HUES48 (cell line): Measurements from ENCODE around the gene PPP3CA.

Experiments
- H3K27ac ChIP-seq: one replicate; pipeline ENCODE4 v1.7.0; 2013; ENCODE audit warnings: low read depth, low read length, inconsistent platforms
- H3K27me3 ChIP-seq: 2 replicates; pipeline ENCODE4 v1.6.1; 2013; ENCODE audit warnings: mild to moderate bottlenecking, low read length; ENCODE audit not compliant: control insufficient read depth, insufficient read depth
- H3K36me3 ChIP-seq: 2 replicates; pipeline ENCODE4 v1.6.1; 2013; ENCODE audit warnings: low read length; ENCODE audit not compliant: control insufficient read depth, insufficient read depth
- H3K4me1 ChIP-seq: 2 replicates; pipeline ENCODE4 v1.6.1; 2013; ENCODE audit warnings: mild to moderate bottlenecking, low read length; ENCODE audit not compliant: control insufficient read depth, insufficient read depth
- H3K4me3 ChIP-seq: 2 replicates; pipeline ENCODE4 v1.5.1; 2013; ENCODE audit warnings: mild to moderate bottlenecking, low read depth, low read length
- H3K9ac ChIP-seq: 2 replicates; pipeline ENCODE4 v1.6.1; 2013; ENCODE audit warnings: mild to moderate bottlenecking, low read depth, low read length, moderate library complexity
- H3K9me3 ChIP-seq: 2 replicates; pipeline ENCODE4 v1.6.1; 2013; ENCODE audit warnings: low read length; ENCODE audit not compliant: control insufficient read depth, insufficient read depth

PPP3CA gene

DNA sequence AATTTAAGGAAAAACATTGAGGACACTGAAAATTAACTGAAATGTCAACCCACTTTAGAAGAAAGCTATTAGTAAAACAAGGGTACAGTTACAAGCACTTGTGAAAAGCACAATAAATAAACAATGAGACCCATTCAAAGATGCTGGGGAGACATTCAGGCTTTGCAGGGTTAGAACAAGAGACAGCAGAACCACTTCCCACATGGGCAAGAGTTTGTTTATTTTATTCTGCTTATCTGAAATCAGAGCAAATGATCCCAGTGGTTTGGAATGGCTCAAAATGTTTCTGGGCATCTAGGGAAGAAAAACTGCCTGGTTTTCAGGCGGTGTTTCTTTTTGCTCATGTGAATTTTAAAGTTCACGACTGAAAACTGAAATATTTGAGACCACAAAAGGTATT is 42.4 kb downstream of the PPP3CA start:
- no peak overlapping the region for H3K4me3 ChIP-seq
- H3K27me3 ChIP-seq = no peaks in the 10 kb centered on the region
- peaks cover 34% of the 10 kb centered on the region for H3K4me1 ChIP-seq
- H3K36me3 ChIP-seq = no peaks in the 10 kb centered on the region
- no peak overlapping the region for H3K9ac ChIP-seq
- H3K27ac ChIP-seq = peak overlapping the region; percentile 88
- H3K9me3 ChIP-seq = no peaks in the 10 kb centered on the region

DNA sequence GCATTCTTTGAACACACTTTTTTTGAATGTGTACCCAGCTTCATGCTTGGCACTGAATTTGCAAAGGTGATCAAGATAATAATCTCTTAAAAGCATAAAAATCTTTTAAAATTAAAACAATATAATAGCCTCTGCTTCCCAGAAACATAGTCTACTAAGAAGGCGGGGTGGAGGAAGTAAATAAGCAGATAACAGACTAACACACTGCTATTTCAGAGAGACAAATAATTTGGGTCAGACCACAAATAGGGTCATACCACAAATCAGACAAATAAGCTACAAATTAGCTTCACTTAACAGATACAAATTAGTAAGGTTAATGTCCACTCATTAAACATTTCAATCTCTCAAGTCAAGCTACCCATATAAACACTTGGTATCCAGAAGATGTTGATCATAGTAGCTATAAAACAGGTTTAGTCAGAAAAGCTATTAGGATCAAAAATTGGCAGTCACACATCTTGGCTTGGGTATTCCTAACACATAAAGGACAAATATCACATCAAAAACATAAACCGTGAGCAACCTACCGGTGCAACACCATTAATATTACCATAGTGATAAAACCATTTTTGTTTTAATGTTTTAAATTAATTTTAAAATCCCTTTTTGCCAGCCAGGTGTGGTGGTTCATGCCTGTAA is 47.3 kb downstream of the PPP3CA start:
- Histone ChIP-seq H3K36me3 (no peaks in the 10 kb centered on the region), H3K27ac (no peak overlapping the region), H3K9me3 (no peaks in the 10 kb centered on the region), H3K4me3 (no peak overlapping the region), H3K9ac (no peak overlapping the region), H3K27me3 (no peaks in the 10 kb centered on the region), H3K4me1 (peaks cover 9% of the 10 kb centered on the region)

DNA sequence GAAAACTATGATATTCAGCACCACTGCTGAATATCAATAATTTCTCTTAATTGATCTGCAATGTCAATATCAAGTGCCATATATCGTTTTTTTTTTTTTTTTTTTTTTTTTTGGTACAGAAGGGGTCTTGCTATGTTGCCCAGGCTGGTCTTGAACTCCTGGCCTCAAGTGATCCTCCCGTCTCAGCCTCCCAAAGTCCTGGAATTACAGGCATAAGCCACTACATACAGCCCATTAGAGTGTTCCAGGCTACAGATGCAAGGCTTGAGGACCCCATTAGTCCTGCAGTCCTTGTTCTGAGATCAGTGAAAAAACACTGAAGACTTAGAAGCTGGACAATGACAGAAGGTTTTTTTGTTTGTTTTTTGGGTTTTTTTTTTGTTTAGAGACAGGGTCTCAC is 48.3 kb downstream of the PPP3CA start:
- Histone ChIP-seq H3K9ac (no peak overlapping the region), H3K36me3 (no peaks in the 10 kb centered on the region), H3K27ac (no peak overlapping the region), H3K4me1 (no peaks in the 10 kb centered on the region), H3K27me3 (no peaks in the 10 kb centered on the region), H3K9me3 (no peaks in the 10 kb centered on the region), H3K4me3 (no peak overlapping the region)

DNA sequence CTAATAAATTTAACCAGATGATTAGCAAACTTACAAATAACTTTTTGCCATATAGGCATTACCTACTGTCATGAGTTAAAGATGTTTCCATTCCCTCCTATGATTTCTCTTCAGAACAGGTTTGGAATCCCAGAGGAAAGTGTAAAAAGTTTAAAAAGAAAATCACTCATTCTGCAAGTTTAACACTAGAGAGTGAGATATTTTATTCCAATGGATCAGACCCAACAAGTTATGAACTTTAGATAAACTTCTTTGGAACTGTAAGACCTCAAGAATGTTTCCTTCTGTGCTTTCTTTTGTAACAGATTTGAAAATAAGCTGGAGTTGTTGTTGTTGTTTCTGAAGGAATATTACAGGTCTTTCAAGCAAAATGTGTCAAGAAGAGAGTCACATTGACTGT is 51.6 kb downstream of the PPP3CA start:
- Histone ChIP-seq H3K36me3 (no peaks in the 10 kb centered on the region), H3K27me3 (no peaks in the 10 kb centered on the region), H3K4me3 (no peak overlapping the region), H3K27ac (no peak overlapping the region), H3K9ac (no peak overlapping the region), H3K4me1 (no peaks in the 10 kb centered on the region), H3K9me3 (no peaks in the 10 kb centered on the region)

DNA sequence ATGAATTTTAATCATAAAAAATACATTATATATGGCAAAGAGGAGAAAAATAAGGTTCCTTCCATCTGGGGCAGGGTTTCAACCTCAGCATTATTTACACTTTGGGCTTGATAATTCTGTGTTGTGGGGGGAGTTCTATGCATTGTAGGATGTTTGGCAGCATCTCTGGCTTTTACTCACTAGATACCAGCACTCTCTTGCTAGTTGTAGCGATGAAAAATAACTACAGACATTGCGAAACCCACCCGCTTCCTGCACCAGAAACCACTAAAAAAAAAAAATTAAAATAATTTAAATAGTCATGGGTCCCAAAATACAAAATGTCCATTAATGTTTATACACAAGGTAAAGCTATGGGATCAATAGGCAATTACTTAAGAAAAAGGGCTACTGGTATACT is 52.7 kb downstream of the PPP3CA start:
- Histone ChIP-seq H3K4me1 (no peaks in the 10 kb centered on the region), H3K4me3 (no peak overlapping the region), H3K27ac (no peak overlapping the region), H3K9me3 (no peaks in the 10 kb centered on the region), H3K27me3 (no peaks in the 10 kb centered on the region), H3K36me3 (no peaks in the 10 kb centered on the region), H3K9ac (no peak overlapping the region)

DNA sequence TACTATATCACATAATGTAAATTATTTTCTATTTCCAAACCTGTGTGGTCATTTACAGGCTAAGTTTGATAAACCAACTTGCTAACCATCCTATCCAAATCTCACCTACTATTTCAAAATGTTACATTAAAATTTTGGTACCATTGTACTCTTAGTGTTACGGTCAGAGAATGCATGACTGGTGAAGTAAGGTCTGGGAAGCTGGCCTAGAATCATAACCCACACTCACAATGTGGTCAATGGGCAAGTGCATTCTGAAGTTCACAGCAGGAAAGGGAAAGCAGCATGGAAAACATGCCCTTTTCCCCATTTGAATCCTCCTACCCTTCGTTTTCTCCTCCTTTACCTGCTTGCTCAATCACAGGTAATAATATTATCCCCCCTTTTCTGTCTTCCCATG is 54.4 kb downstream of the PPP3CA start:
- Histone ChIP-seq H3K4me3 (no peak overlapping the region), H3K9ac (no peak overlapping the region), H3K27me3 (no peaks in the 10 kb centered on the region), H3K9me3 (no peaks in the 10 kb centered on the region), H3K27ac (no peak overlapping the region), H3K36me3 (no peaks in the 10 kb centered on the region), H3K4me1 (peaks cover 14% of the 10 kb centered on the region)

DNA sequence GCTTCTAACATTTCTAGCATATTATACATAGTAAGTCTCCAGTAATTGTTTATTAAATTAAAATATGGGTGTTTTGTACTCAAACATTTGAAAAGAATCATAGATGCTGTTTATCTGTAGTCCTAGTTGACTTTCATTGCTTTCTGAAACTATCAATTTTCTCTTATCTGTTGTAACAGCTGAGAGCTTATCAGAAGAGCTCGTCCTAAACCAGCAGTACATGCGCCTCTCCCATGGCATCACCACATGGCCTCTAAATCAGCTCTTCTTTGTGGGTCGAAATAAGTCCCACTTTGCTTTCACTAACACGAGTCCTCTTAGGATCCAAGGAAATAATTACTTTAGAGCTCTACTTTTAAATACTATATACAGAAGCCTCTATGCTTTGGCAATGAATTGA is 55.1 kb downstream of the PPP3CA start:
- Histone ChIP-seq H3K9me3 (no peaks in the 10 kb centered on the region), H3K36me3 (no peaks in the 10 kb centered on the region), H3K27me3 (no peaks in the 10 kb centered on the region), H3K4me3 (no peak overlapping the region), H3K27ac (no peak overlapping the region), H3K9ac (no peak overlapping the region), H3K4me1 (peaks cover 20% of the 10 kb centered on the region)

DNA sequence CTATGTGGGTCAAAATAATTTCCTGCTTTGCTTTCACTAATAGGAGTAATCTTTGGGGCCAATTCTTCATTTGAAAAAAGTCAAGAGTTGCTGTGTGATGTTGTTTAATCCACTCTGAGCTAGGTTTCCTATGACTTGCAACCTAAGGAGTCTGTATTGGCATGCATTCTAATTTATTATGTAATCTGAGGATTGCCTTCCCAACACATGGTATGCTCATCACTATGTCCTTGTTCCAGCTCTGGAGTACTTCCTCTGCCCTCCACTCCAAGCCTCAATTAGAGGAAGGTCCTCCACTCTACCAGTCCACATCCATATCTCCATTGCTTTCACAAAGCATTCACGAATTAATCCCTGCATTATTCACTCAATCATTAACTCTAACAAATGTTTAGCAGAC is 56.1 kb downstream of the PPP3CA start:
- Histone ChIP-seq H3K4me1 (peaks cover 29% of the 10 kb centered on the region), H3K4me3 (no peak overlapping the region), H3K27me3 (no peaks in the 10 kb centered on the region), H3K27ac (no peak overlapping the region), H3K9ac (no peak overlapping the region), H3K36me3 (no peaks in the 10 kb centered on the region), H3K9me3 (no peaks in the 10 kb centered on the region)

DNA sequence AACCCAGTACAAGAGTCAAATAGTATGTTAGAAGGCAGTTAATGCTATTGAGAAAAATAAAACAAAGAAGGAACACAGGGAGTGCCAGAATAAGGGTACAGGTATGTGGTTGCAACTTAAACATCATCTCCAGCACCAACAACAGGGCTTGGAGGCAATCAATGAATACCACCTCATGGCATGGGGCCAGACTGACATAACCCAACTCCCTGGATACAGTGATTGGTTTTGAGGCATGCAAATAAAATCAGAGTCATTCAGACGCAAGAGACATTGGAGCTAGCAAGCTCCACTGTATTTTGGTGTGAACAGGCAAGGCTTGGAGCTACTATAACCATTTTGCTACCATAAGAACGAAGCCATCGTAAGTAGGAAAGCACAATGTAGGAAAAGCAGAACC is 56.7 kb downstream of the PPP3CA start:
- no peak overlapping the region for H3K4me3 ChIP-seq
- H3K27me3 ChIP-seq = no peaks in the 10 kb centered on the region
- no peak overlapping the region for H3K9ac ChIP-seq
- H3K9me3 ChIP-seq = no peaks in the 10 kb centered on the region
- no peak overlapping the region for H3K27ac ChIP-seq
- H3K36me3 ChIP-seq = no peaks in the 10 kb centered on the region
- peaks cover 35% of the 10 kb centered on the region for H3K4me1 ChIP-seq

DNA sequence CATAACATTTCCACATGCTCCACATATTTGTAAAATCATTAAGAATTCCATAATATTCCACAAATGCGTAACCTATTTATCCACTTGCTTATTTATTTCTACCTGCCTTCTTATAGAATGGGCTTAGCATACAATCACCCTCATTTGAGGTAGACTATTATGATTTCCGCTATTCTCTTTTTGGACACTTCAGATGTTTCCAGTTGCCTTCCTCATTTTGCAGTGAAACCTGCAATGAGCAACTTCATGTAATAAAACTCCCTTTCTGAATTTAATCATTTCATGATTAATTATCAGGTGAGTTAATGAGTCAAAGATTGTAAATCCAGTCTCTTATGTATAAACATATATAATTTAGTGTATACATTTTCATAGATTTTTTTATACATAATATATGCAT is 58.0 kb downstream of the PPP3CA start:
- peaks cover 42% of the 10 kb centered on the region for H3K4me1 ChIP-seq
- H3K36me3 ChIP-seq = no peaks in the 10 kb centered on the region
- H3K4me3 ChIP-seq = no peak overlapping the region
- no peaks in the 10 kb centered on the region for H3K27me3 ChIP-seq
- no peaks in the 10 kb centered on the region for H3K9me3 ChIP-seq
- no peak overlapping the region for H3K9ac ChIP-seq
- H3K27ac ChIP-seq = no peak overlapping the region

DNA sequence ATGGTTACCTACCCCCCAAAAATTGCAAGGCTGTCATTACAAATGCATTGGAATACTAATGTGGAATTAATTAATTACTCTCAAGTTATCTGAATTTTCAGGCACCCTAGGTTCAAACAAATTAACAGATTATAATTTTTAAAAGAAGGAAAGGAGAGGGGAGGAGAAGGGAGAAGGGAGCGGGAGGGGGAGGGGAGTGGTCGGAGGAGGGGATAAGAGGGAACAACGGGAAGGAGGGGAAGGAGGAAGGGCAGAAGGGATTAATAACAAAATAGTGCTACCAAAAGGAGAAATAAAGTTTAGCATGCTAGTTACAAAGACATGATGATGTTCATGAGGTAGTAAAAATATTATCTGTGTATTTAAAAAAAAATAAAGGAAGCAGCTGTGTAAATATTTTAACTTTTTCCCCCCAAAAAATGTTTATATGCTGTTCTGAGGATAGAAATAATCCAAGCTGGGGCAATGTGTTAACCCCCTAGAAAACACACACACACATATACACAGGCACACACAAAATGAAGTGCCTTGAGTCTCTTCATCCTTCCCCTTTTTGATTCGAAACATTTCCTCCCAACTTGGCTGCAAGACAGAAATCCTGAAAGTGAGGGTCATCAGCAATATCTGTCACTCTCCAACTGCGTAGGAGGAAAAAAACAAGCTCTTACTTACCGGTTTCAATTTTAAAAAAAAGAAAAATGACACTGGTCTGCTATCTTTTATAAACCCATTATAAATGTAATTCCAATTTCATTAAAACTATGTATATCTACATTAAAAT is 58.8 kb downstream of the PPP3CA start:
- Histone ChIP-seq H3K27ac (peak overlapping the region; percentile 31), H3K9me3 (no peaks in the 10 kb centered on the region)

More for the DNA sequence above, 58.8 kb downstream of the PPP3CA start:
- Histone ChIP-seq H3K4me3 (peak overlapping the region; percentile 20; the same call in 1 of the 2 replicates), H3K4me1 (peaks cover 50% of the 10 kb centered on the region), H3K9ac (no peak overlapping the region), H3K36me3 (no peaks in the 10 kb centered on the region), H3K27me3 (no peaks in the 10 kb centered on the region)
